Endothelial cell of umbilical vein (primary cell): ENCODE data around the gene ZNF260. TPM values are rescaled to one million over a fixed set of nuclear protein-coding genes. Genes with fewer than 3 reads are reported as not detected.

Experiments
- BruUV-seq: library from RNA; stranded (reverse); fragments of 400-500 nt; replicated peaks from 2 replicates; lab custom pipeline; 2021; lab: Mats Ljungman, UMichigan
- CTCF ChIA-PET: fragments of 300-600, 350-600 bp; sonication (Branson Sonifier 250); formaldehyde crosslinking; loops from one replicate; lab custom pipeline; 2021; ENCODE audit warnings: antibody characterized with exemption, inconsistent platforms; lab: Charles Lee
- POLR2A ChIA-PET: fragments of 300-600, 350-600 bp; sonication (Branson Sonifier 250); formaldehyde crosslinking; loops from one replicate; lab custom pipeline; 2021; ENCODE audit warnings: antibody characterized with exemption, inconsistent platforms; lab: Charles Lee
- DNase-seq: peaks from one replicate; pipeline ENCODE4 v3.0.0-alpha.2; 2011; ENCODE audit warnings: low read depth, low spot score
- FAIRE-seq: peaks from 2 replicates; lab custom pipeline; 2011; peaks lifted over from hg19 to GRCh38; lab: Jason Lieb, UNC
- H2AFZ ChIP-seq: 2 replicates; pipeline ENCODE4 v1.6.0; 2012; ENCODE audit warnings: low read depth, low read length, control low read depth, inconsistent platforms
- H3K27ac ChIP-seq: 2 replicates; pipeline ENCODE4 v1.5.1; 2011; ENCODE audit warnings: low read depth, mild to moderate bottlenecking, control low read depth, low read length, moderate library complexity; ENCODE audit not compliant: insufficient read depth
- H3K27me3 ChIP-seq, 2 experiments: 2 replicates each; pipeline versions ENCODE4 v1.6.0 to v1.6.1; 2011; ENCODE audit warnings: low read length in 2 of 2, mixed read lengths in 1 of 2; ENCODE audit not compliant: control insufficient read depth in 2 of 2, insufficient read depth in 2 of 2
- H3K36me3 ChIP-seq, 2 experiments: 2 replicates in 1 of 2; 3 replicates in 1 of 2; pipeline ENCODE4 v1.5.1; 2011; ENCODE audit warnings: low read length in 2 of 2, mild to moderate bottlenecking in 1 of 2, moderate library complexity in 1 of 2; ENCODE audit not compliant: control insufficient read depth in 2 of 2, insufficient read depth in 2 of 2; ENCODE audit errors: extremely low read depth in 1 of 2
- H3K4me1 ChIP-seq: 3 replicates; pipeline ENCODE4 v1.5.1; 2011; ENCODE audit warnings: mild to moderate bottlenecking, low read length; ENCODE audit not compliant: control insufficient read depth, insufficient read depth; ENCODE audit errors: extremely low read depth
- H3K4me2 ChIP-seq: 2 replicates; pipeline ENCODE4 v1.6.1; 2011; ENCODE audit warnings: low read length, control low read depth, mixed read lengths; ENCODE audit not compliant: insufficient read depth
- H3K4me3 ChIP-seq, 3 experiments: fragments of 200-600 bp in 1 of 3; sonication (generic), shearing (Covaris generic) in 1 of 3; replicated peaks in 1 of 3; 2 replicates each; pipeline ENCODE4 v1.5.1; 2011 to 2016; ENCODE audit warnings: control low read depth in 3 of 3, low read length in 3 of 3, mild to moderate bottlenecking in 2 of 3, inconsistent platforms in 1 of 3, low read depth in 1 of 3, moderate library complexity in 1 of 3; ENCODE audit not compliant: insufficient read depth in 1 of 3
- H3K79me2 ChIP-seq: 2 replicates; pipeline ENCODE4 v1.6.0; 2012; ENCODE audit warnings: low read length, inconsistent platforms; ENCODE audit not compliant: control insufficient read depth, insufficient read depth
- H3K9ac ChIP-seq: replicated peaks from 2 replicates; pipeline ENCODE3; 2011; ENCODE audit warnings: low read length, control low read depth; ENCODE audit not compliant: insufficient read depth; ENCODE audit errors: extremely low read depth
- H3K9me1 ChIP-seq: replicated peaks from 3 replicates; pipeline ENCODE4 v1.6.0; 2011; ENCODE audit warnings: mild to moderate bottlenecking, low read length; ENCODE audit not compliant: control insufficient read depth, insufficient read depth; ENCODE audit errors: extremely low read depth
- H3K9me3 ChIP-seq: replicated peaks from 2 replicates; pipeline ENCODE4 v1.5.1; 2012; ENCODE audit warnings: low read length, inconsistent platforms; ENCODE audit not compliant: control insufficient read depth, insufficient read depth
- H4K20me1 ChIP-seq: replicated peaks from 2 replicates; pipeline ENCODE3; 2011; ENCODE audit warnings: mild to moderate bottlenecking, low read length; ENCODE audit not compliant: control insufficient read depth, insufficient read depth; ENCODE audit errors: extremely low read depth
- EZH2 ChIP-seq: IDR thresholded peaks from 2 replicates; pipeline ENCODE4 v1.6.1; 2012; ENCODE audit warnings: borderline replicate concordance, low read depth, mild to moderate bottlenecking, moderate library complexity, low read length, inconsistent platforms; ENCODE audit not compliant: severe bottlenecking
- FOS ChIP-seq: IDR thresholded peaks from 2 replicates; pipeline ENCODE4 v1.6.1; 2011; ENCODE audit warnings: mild to moderate bottlenecking, low read length, moderate library complexity, borderline replicate concordance; ENCODE audit not compliant: insufficient read depth
- GATA2 ChIP-seq: IDR thresholded peaks from 2 replicates; pipeline ENCODE4 v1.7.0; 2011; ENCODE audit warnings: low read depth, mild to moderate bottlenecking, moderate library complexity, mixed read lengths, low read length; ENCODE audit not compliant: insufficient read length, insufficient read depth
- JUN ChIP-seq: IDR thresholded peaks from 2 replicates; pipeline ENCODE4 v1.6.1; 2011; ENCODE audit warnings: borderline replicate concordance, low read depth; ENCODE audit not compliant: insufficient read length, insufficient read depth
- MYC ChIP-seq: IDR thresholded peaks from one replicate; pipeline ENCODE4 v1.6.1; 2011; ENCODE audit warnings: mild to moderate bottlenecking, low read depth, low read length
- POLR2A ChIP-seq: IDR thresholded peaks from 2 replicates; pipeline ENCODE4 v1.6.1; 2012; ENCODE audit warnings: low read depth, mild to moderate bottlenecking, control low read depth, low read length
- POLR2AphosphoS5 ChIP-seq: IDR thresholded peaks from 2 replicates; pipeline ENCODE4 v1.6.1; 2012; ENCODE audit warnings: low read depth, mild to moderate bottlenecking, control low read depth, low read length, moderate library complexity; ENCODE audit not compliant: insufficient read depth
- dilution Hi-C: fragments of 300-500 bp; cut with MboI; formaldehyde crosslinking; loops from one replicate; pipeline ENCODE4 v1.15.0; 2019; ENCODE audit warnings: low sequenced_read_pairs; ENCODE audit not compliant: extremely low pct_ligation_motif_present
- intact Hi-C: fragments of 100-400 bp; cut with micrococcal nuclease; formaldehyde crosslinking; loops from one replicate; pipeline ENCODE4 v1.10.0; 2022
- polyA plus RNA-seq, 4 experiments: library from polyadenylated mRNA; depleted of rRNA in 3 of 4; stranded (reverse) in 3 of 4; unstranded in 1 of 4; fragments of >200 nt; gene quantifications; 2 replicates each; pipeline versions ENCODE4 v1.2.1 to v1.2.3, GENCODE V29; 2011 to 2012; ENCODE audit warnings: missing spikeins in 1 of 4
- total RNA-seq: library from RNA; stranded (reverse); gene quantifications from 2 replicates; pipeline ENCODE4 v1.2.3, GENCODE V29; 2021
- TF ChIP-seq, protein P1 (sequence below): IDR thresholded peaks from 2 replicates; pipeline ENCODE4 v1.6.1; 2011; ENCODE audit not compliant: insufficient read depth, insufficient read length
- TF ChIP-seq, protein P2 (sequence below), 2 donors: IDR thresholded peaks; 1 replicate in 1 of 2; 2 replicates in 1 of 2; pipeline ENCODE4 v1.5.1; 2011; ENCODE audit warnings: low read length in 2 of 2, mild to moderate bottlenecking in 2 of 2, moderate library complexity in 2 of 2, control low read depth in 1 of 2, inconsistent platforms in 1 of 2, low read depth in 1 of 2; ENCODE audit not compliant: insufficient read depth in 1 of 2; ENCODE audit errors: extremely low read depth in 1 of 2

The ZNF260 gene
- total and polyA plus RNA-seq, 2 donors (not counting 3 experiments of a cell fraction or from before 2014, with no cell fraction given): 2.7 to 10.5 TPM

DNA sequence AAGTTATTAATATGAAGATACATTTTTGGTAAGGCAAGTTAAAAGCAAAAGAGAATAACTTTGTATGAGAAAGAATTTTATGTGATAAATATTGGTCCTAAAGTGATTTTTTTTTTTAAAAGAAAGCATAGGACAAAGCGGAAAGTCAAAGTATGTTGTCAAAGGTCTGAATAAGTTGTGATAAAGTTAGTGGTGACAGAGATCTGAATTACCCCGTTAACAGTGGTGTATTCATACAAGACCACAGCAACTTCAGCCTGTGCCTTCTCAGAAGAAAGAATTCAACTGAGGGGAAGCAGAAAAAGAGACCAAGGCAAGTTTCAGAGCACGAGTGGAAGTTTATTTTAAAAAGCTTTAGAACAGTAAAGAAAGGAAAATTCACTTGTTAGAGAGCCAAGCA is 19.7 kb downstream of the ZNF260 start:
- intact Hi-C loops (no loop called here), dilution Hi-C loops (no loop called here)
- H3K4me3 ChIP-seq: no peak overlapping the region
- no peaks in the 10 kb centered on the region for H3K79me2 ChIP-seq
- H3K9ac ChIP-seq: no peak overlapping the region
- H3K9me3 ChIP-seq: peaks cover 2% of the 10 kb centered on the region
- no peak overlapping the region for H2AFZ ChIP-seq
- no peaks in the 10 kb centered on the region for H3K36me3 ChIP-seq
- no peaks in the 10 kb centered on the region for H3K9me1 ChIP-seq
- FAIRE-seq (no peak), DNase-seq (no peak)
- H4K20me1 ChIP-seq: no peaks in the 10 kb centered on the region
- CTCF ChIA-PET: no interaction called here
- H3K4me2 ChIP-seq: no peak overlapping the region
- no peaks in the 10 kb centered on the region for H3K27me3 ChIP-seq
- TF ChIP-seq, protein P1, sequence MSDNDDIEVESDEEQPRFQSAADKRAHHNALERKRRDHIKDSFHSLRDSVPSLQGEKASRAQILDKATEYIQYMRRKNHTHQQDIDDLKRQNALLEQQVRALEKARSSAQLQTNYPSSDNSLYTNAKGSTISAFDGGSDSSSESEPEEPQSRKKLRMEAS: no peak
- TF ChIP-seq POLR2A (no peak), FOS (no peak), MYC (no peak), GATA2 (no peak), JUN (no peak), EZH2 (no peak), POLR2AphosphoS5 (no peak)
- TF ChIP-seq, protein P2, sequence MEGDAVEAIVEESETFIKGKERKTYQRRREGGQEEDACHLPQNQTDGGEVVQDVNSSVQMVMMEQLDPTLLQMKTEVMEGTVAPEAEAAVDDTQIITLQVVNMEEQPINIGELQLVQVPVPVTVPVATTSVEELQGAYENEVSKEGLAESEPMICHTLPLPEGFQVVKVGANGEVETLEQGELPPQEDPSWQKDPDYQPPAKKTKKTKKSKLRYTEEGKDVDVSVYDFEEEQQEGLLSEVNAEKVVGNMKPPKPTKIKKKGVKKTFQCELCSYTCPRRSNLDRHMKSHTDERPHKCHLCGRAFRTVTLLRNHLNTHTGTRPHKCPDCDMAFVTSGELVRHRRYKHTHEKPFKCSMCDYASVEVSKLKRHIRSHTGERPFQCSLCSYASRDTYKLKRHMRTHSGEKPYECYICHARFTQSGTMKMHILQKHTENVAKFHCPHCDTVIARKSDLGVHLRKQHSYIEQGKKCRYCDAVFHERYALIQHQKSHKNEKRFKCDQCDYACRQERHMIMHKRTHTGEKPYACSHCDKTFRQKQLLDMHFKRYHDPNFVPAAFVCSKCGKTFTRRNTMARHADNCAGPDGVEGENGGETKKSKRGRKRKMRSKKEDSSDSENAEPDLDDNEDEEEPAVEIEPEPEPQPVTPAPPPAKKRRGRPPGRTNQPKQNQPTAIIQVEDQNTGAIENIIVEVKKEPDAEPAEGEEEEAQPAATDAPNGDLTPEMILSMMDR (IDR thresholded peaks at IDR 0.05; ENCODE audit: extremely low read depth in 1 of 2, insufficient read depth in 1 of 2, low read depth in 1 of 2, low read length in 2 of 2): no peak
- no peak overlapping the region for H3K27ac ChIP-seq
- POLR2A ChIA-PET: no interaction called here
- H3K4me1 ChIP-seq: no peaks in the 10 kb centered on the region
- no TSS peak for BruUV-seq
